ENCODE measurements around the gene HNRNPUL1. TPM values are rescaled to one million over a fixed set of nuclear protein-coding genes. Genes with fewer than 3 reads are reported as not detected.
A peak's percentile ranks its signal among the peaks of the same experiment; 100 is the strongest.

The HNRNPUL1 gene
- total and polyA plus RNA-seq, 9 of the 15 experiments (the other 6 are each of a cell fraction or from before 2014, with no cell fraction given) = 7.3 to 211 (median 85.0) TPM

DNA sequence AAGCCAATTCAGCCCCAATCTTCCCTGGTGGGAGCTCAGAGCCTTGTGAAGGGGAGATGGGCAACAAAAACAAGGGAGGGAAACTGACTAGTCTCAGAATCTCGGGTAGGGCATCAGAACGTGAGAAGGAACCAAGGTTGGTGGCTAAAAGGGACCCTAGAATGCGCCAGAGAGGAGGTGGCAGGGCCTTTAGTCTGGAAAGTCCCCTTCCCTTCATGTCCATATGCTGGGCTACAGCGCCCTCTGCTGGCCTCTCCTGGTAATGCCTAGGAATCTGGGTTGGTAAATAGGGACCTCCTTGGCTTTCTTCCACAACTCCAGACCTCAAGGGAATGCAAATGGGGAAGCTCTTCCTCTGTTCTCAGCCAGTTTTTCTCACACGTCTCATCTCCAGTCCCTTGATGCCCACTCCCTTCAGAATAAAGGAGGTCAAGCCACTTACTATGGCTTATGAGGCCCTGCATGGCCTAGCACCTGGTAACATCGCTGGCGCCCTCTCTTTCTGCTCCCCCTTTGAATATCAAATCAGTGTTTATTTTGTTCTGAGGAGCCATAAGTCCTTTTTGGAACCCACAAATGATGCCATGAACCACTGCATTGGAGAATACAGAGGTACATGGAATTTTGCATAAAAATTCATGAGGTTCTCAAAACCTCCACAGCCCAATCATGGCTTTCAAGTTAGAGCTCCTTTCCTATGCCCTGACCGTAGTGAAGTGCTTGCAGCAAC, 44.4 kb downstream of the HNRNPUL1 start (continued):
- TF ChIP-seq MTA3 (IDR thresholded peaks at IDR 0.05; ENCODE audit: borderline replicate concordance) (peak; percentile 52; the same call in 1 of the 2 replicates), SP1 (CRISPR knock-in tag; IDR thresholded peaks at IDR 0.05) (0 out of 2 replicates have a peak, but pooled peaks have one; percentile 14), GABPB1 (CRISPR knock-in tag; IDR thresholded peaks at IDR 0.05) (0 out of 2 replicates have a peak, but pooled peaks have one; percentile 15), ZFPM2 (CRISPR knock-in tag; IDR thresholded peaks at IDR 0.05) (0 out of 2 replicates have a peak, but pooled peaks have one; percentile 23), NCOA4 (IDR thresholded peaks at IDR 0.05; ENCODE audit: partially characterized antibody) (no peak), RFX1 (IDR thresholded peaks at IDR 0.05) (no peak), CREB1 (IDR thresholded peaks at IDR 0.05) (no peak), CREB1 (CRISPR knock-in tag; IDR thresholded peaks at IDR 0.05) (no peak), EP400 (IDR thresholded peaks at IDR 0.05) (no peak), DACH1 (IDR thresholded peaks at IDR 0.05; ENCODE audit: partially characterized antibody) (no peak), RHOXF2B (CRISPR knock-in tag; conservative IDR thresholded peaks at IDR 0.05) (peak; percentile 78; the same call in 1 of the 2 replicates), SUPT5H (IDR thresholded peaks at IDR 0.05) (peak; percentile 70), ZFX (CRISPR knock-in tag; IDR thresholded peaks at IDR 0.05) (peak; percentile 15; the same call in 1 of the 2 replicates), FOXP1 (CRISPR knock-in tag; IDR thresholded peaks at IDR 0.05) (0 out of 2 replicates have a peak, but pooled peaks have one; percentile 26), RCOR1 (IDR thresholded peaks at IDR 0.05; ENCODE audit: borderline replicate concordance in 1 of 2, low read depth in 2 of 2, low read length in 2 of 2) (0 out of 4 replicates have a peak, but pooled peaks of 1 of the 2 experiments have one; percentile 30), WHSC1 (IDR thresholded peaks at IDR 0.05; ENCODE audit: low read length) (no peak)
- TF ChIP-seq, protein P1, sequence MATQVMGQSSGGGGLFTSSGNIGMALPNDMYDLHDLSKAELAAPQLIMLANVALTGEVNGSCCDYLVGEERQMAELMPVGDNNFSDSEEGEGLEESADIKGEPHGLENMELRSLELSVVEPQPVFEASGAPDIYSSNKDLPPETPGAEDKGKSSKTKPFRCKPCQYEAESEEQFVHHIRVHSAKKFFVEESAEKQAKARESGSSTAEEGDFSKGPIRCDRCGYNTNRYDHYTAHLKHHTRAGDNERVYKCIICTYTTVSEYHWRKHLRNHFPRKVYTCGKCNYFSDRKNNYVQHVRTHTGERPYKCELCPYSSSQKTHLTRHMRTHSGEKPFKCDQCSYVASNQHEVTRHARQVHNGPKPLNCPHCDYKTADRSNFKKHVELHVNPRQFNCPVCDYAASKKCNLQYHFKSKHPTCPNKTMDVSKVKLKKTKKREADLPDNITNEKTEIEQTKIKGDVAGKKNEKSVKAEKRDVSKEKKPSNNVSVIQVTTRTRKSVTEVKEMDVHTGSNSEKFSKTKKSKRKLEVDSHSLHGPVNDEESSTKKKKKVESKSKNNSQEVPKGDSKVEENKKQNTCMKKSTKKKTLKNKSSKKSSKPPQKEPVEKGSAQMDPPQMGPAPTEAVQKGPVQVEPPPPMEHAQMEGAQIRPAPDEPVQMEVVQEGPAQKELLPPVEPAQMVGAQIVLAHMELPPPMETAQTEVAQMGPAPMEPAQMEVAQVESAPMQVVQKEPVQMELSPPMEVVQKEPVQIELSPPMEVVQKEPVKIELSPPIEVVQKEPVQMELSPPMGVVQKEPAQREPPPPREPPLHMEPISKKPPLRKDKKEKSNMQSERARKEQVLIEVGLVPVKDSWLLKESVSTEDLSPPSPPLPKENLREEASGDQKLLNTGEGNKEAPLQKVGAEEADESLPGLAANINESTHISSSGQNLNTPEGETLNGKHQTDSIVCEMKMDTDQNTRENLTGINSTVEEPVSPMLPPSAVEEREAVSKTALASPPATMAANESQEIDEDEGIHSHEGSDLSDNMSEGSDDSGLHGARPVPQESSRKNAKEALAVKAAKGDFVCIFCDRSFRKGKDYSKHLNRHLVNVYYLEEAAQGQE (IDR thresholded peaks at IDR 0.05; ENCODE audit: borderline replicate concordance) = peak; percentile 54; the same call in 1 of the 2 replicates
- TF ChIP-seq, protein P1 (CRISPR knock-in tag; IDR thresholded peaks at IDR 0.05; ENCODE audit: low read depth) = no peak
- TF ChIP-seq, protein P2, sequence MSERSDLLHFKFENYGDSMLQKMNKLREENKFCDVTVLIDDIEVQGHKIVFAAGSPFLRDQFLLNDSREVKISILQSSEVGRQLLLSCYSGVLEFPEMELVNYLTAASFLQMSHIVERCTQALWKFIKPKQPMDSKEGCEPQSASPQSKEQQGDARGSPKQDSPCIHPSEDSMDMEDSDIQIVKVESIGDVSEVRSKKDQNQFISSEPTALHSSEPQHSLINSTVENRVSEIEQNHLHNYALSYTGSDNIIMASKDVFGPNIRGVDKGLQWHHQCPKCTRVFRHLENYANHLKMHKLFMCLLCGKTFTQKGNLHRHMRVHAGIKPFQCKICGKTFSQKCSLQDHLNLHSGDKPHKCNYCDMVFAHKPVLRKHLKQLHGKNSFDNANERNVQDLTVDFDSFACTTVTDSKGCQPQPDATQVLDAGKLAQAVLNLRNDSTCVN (CRISPR knock-in tag; IDR thresholded peaks at IDR 0.05) = 0 out of 2 replicates have a peak, but pooled peaks have one; percentile 2

Data from K562 (cell line).